ENCODE data around the gene ARID5A. TPM values are rescaled to one million over a fixed set of nuclear protein-coding genes. Genes with fewer than 3 reads are reported as not detected.

Gene ARID5A
- total and polyA plus RNA-seq, 7 experiments from 2014 or later, result 52.2 to 182 (median 111) TPM

- H3K27ac Mint-ChIP-seq, result peak overlapping the region; percentile 97 to 100 (median 99)
- peaks cover 0 to 9% (median 0%) of the 10 kb centered on the region in 11 donors for H3K9me3 Mint-ChIP-seq
- peaks cover 0 to 38% (median 11%) of the 10 kb centered on the region in 5 donors for H3K36me3 Mint-ChIP-seq
- H3K9me3 ChIP-seq (ENCODE audit: control insufficient read depth in 2 of 3, low read length in 3 of 3), result no peaks in the 10 kb centered on the region
- intact Hi-C loops (cut with micrococcal nuclease), result loop anchor here (1.0 to 10.0 kb wide), 9 partner anchors 15 to 1515 kb away; partner anchors contain the start of genes ANKRD39 (in 1 of the 2), CIAO1 (in 1 of the 2), CNNM3 (in 1 of the 2) and CNNM4 (in 1 of the 2)
- peaks cover 33 to 52% of the 10 kb centered on the region in 2 donors for H3K4me1 ChIP-seq (ENCODE audit: control insufficient read depth in 2 of 2, insufficient read depth in 2 of 2, low read length in 2 of 2)
- ATAC-seq (no peak), DNase-seq (no peak)
- H3K4me3 Mint-ChIP-seq, result peak overlapping the region; percentile 92 to 98 (median 96)
- no peaks in the 10 kb centered on the region for H3K27me3 ChIP-seq (ENCODE audit: control insufficient read depth in 2 of 2, insufficient read depth in 2 of 2, low read length in 2 of 2)
- peak overlapping the region; percentile 84 for H3K4me3 ChIP-seq (ENCODE audit: low read length)
- no peaks in the 10 kb centered on the region for H3K27me3 Mint-ChIP-seq
- peaks cover under 1 to 41% (median 6%) of the 10 kb centered on the region in 3 experiments for H3K36me3 ChIP-seq (ENCODE audit: control insufficient read depth in 2 of 3, insufficient read depth in 3 of 3, low read length in 3 of 3)
- H3K27ac ChIP-seq (ENCODE audit: low read depth, low read length), result peak overlapping the region; percentile 99
- ChIA-PET POLR2A (interaction anchor here (0.7 to 17.2 kb wide), 14 partner anchors 11 to 395 kb away, joined by 3 to 241 read pairs (median 6); partner anchors contain the start of genes CNNM4, DUSP2, KANSL3 and STARD7), CTCF (interaction anchor here (0.9 to 3.6 kb wide), 3 partner anchors 11 to 262 kb away, joined by 4 to 26 read pairs (median 4); no protein-coding TSS in a partner anchor)
- peaks cover 42 to 75% (median 60%) of the 10 kb centered on the region in 7 donors for H3K4me1 Mint-ChIP-seq
These were observed 2.8 kb downstream of the ARID5A start for GRCh38 chr2:96539215-96539920.

- peaks cover 4 to 45% (median 6%) of the 10 kb centered on the region in 3 experiments for H3K36me3 ChIP-seq (ENCODE audit: control insufficient read depth in 2 of 3, insufficient read depth in 3 of 3, low read length in 3 of 3)
- Mint-ChIP-seq H3K4me1 (peaks cover 49 to 79% (median 64%) of the 10 kb centered on the region in 7 donors), H3K27ac (peak overlapping the region; percentile 97 to 100 (median 99)), H3K4me3 (peak overlapping the region; percentile 92 to 98 (median 96)), H3K36me3 (peaks cover 0 to 43% (median 16%) of the 10 kb centered on the region in 5 donors), H3K9me3 (peaks cover 0 to 9% (median 0%) of the 10 kb centered on the region in 11 donors), H3K27me3 (no peaks in the 10 kb centered on the region)
- POLR2A ChIA-PET, result interaction anchor here (0.9 to 17.2 kb wide), 6 partner anchors 11 to 267 kb away, joined by 3 to 241 read pairs (median 44); no protein-coding TSS in a partner anchor
- no peak for ATAC-seq
- H3K9me3 ChIP-seq (ENCODE audit: control insufficient read depth in 2 of 3, low read length in 3 of 3), result no peaks in the 10 kb centered on the region
- H3K4me3 ChIP-seq (ENCODE audit: low read length), result no peak overlapping the region
- CTCF ChIA-PET, result interaction anchor here (0.6 to 3.6 kb wide), 4 partner anchors 12 to 1476 kb away, joined by 4 to 26 read pairs (median 5); no protein-coding TSS in a partner anchor
- H3K27ac ChIP-seq (ENCODE audit: low read depth, low read length), result peak overlapping the region; percentile 99
- no peaks in the 10 kb centered on the region for H3K27me3 ChIP-seq (ENCODE audit: control insufficient read depth in 2 of 2, insufficient read depth in 2 of 2, low read length in 2 of 2)
- DNase-seq, result no peak
- peaks cover 39 to 58% of the 10 kb centered on the region in 2 donors for H3K4me1 ChIP-seq (ENCODE audit: control insufficient read depth in 2 of 2, insufficient read depth in 2 of 2, low read length in 2 of 2)
- intact Hi-C loops (cut with micrococcal nuclease), result no loop called here
These were observed 3.6 kb downstream of the ARID5A start for GRCh38 chr2:96540136-96540535.

GRCh38 chr2:96541398-96542152 is 5.0 kb downstream of the ARID5A start:
- Mint-ChIP-seq H3K27ac (peak overlapping the region in 8 of 9 donors; percentile 4 to 98 (median 52)), H3K27me3 (no peaks in the 10 kb centered on the region), H3K4me1 (peaks cover 53 to 81% (median 72%) of the 10 kb centered on the region in 7 donors), H3K9me3 (peaks cover 0 to 9% (median 0%) of the 10 kb centered on the region in 11 donors), H3K4me3 (peak overlapping the region in 4 of 10 donors; percentile 14 to 53 (median 30)), H3K36me3 (peaks cover 0 to 56% (median 16%) of the 10 kb centered on the region in 5 donors)
- Histone ChIP-seq H3K36me3 (ENCODE audit: control insufficient read depth in 2 of 3, insufficient read depth in 3 of 3, low read length in 3 of 3) (peaks cover 4 to 45% (median 6%) of the 10 kb centered on the region in 3 experiments), H3K4me1 (ENCODE audit: control insufficient read depth in 2 of 2, insufficient read depth in 2 of 2, low read length in 2 of 2) (peaks cover 48 to 67% of the 10 kb centered on the region in 2 donors), H3K9me3 (ENCODE audit: control insufficient read depth in 2 of 3, low read length in 3 of 3) (no peaks in the 10 kb centered on the region), H3K27ac (ENCODE audit: low read depth, low read length) (no peak overlapping the region), H3K27me3 (ENCODE audit: control insufficient read depth in 2 of 2, insufficient read depth in 2 of 2, low read length in 2 of 2) (no peaks in the 10 kb centered on the region), H3K4me3 (ENCODE audit: low read length) (no peak overlapping the region)
- ChIA-PET POLR2A (interaction anchor here (1.1 to 17.2 kb wide), 4 partner anchors 10 to 266 kb away, joined by 3 to 241 read pairs (median 104); no protein-coding TSS in a partner anchor), CTCF (no interaction called here)
- intact Hi-C loops (cut with micrococcal nuclease), result no loop called here
- DNase-seq (no peak), ATAC-seq (no peak)

GRCh38 chr2:96542357-96542977 is 5.9 kb downstream of the ARID5A start:
- no peak for DNase-seq
- intact Hi-C loops (cut with micrococcal nuclease), result no loop called here
- Histone ChIP-seq H3K27me3 (ENCODE audit: control insufficient read depth in 2 of 2, insufficient read depth in 2 of 2, low read length in 2 of 2) (no peaks in the 10 kb centered on the region), H3K36me3 (ENCODE audit: control insufficient read depth in 2 of 3, insufficient read depth in 3 of 3, low read length in 3 of 3) (peaks cover 6 to 45% (median 8%) of the 10 kb centered on the region in 3 experiments), H3K27ac (ENCODE audit: low read depth, low read length) (no peak overlapping the region), H3K4me1 (ENCODE audit: control insufficient read depth in 2 of 2, insufficient read depth in 2 of 2, low read length in 2 of 2) (peaks cover 56 to 76% of the 10 kb centered on the region in 2 donors), H3K9me3 (ENCODE audit: control insufficient read depth in 2 of 3, low read length in 3 of 3) (no peaks in the 10 kb centered on the region), H3K4me3 (ENCODE audit: low read length) (no peak overlapping the region)
- Mint-ChIP-seq H3K27ac (peak overlapping the region in 8 of 9 donors; percentile 9 to 84 (median 64)), H3K9me3 (peaks cover 0 to 7% (median 0%) of the 10 kb centered on the region in 11 donors), H3K36me3 (peaks cover 0 to 61% (median 16%) of the 10 kb centered on the region in 5 donors), H3K27me3 (no peaks in the 10 kb centered on the region), H3K4me3 (peak overlapping the region in 7 of 10 donors; percentile 18 to 65 (median 46)), H3K4me1 (peaks cover 57 to 90% (median 79%) of the 10 kb centered on the region in 7 donors)
- ChIA-PET POLR2A (interaction anchor here (5.8 to 17.2 kb wide), 3 partner anchors 9 to 136 kb away, joined by 84 to 241 read pairs (median 123); no protein-coding TSS in a partner anchor), CTCF (interaction anchor here (0.8 kb wide), 1 partner anchor 12 kb away, joined by 3 read pairs; no protein-coding TSS in a partner anchor)
- ATAC-seq, result no peak

- Mint-ChIP-seq H3K27ac (peak overlapping the region; percentile 63 to 93 (median 81)), H3K4me3 (peak overlapping the region; percentile 39 to 77 (median 60)), H3K9me3 (peaks cover 0 to 2% (median 0%) of the 10 kb centered on the region in 11 donors), H3K4me1 (peaks cover 42 to 67% (median 62%) of the 10 kb centered on the region in 7 donors), H3K27me3 (no peaks in the 10 kb centered on the region), H3K36me3 (peaks cover 0 to 46% (median 16%) of the 10 kb centered on the region in 5 donors)
- Histone ChIP-seq H3K4me1 (ENCODE audit: control insufficient read depth in 2 of 2, insufficient read depth in 2 of 2, low read length in 2 of 2) (peaks cover 34 to 62% of the 10 kb centered on the region in 2 donors), H3K9me3 (ENCODE audit: control insufficient read depth in 2 of 3, low read length in 3 of 3) (no peaks in the 10 kb centered on the region), H3K36me3 (ENCODE audit: control insufficient read depth in 2 of 3, insufficient read depth in 3 of 3, low read length in 3 of 3) (peaks cover 23 to 67% (median 25%) of the 10 kb centered on the region in 3 experiments), H3K27ac (ENCODE audit: low read depth, low read length) (peak overlapping the region; percentile 26), H3K4me3 (ENCODE audit: low read length) (no peak overlapping the region), H3K27me3 (ENCODE audit: control insufficient read depth in 2 of 2, insufficient read depth in 2 of 2, low read length in 2 of 2) (no peaks in the 10 kb centered on the region)
- DNase-seq, result peak in 1 of 9 donors; percentile 37
- ATAC-seq, result peak; percentile 18
- intact Hi-C loops (cut with micrococcal nuclease), result no loop called here
- POLR2A ChIA-PET, result interaction anchor here (12.5 kb wide), 1 partner anchor 12 kb away, joined by 241 read pairs; the partner anchor contains the start of gene ARID5A
- CTCF ChIA-PET, result no interaction called here
These were observed 9.8 kb downstream of the ARID5A start for GRCh38 chr2:96546321-96546720.

Measured in naive thymus-derived CD4-positive, alpha-beta T cell (primary cell).